Thyroid gland (tissue), 4 donors: Measurements from ENCODE around the gene DPYD. TPM values are rescaled to one million over a fixed set of nuclear protein-coding genes. Genes with fewer than 3 reads are reported as not detected.

Experiments
- DNase-seq, 2 donors: peaks; one replicate each; pipeline ENCODE4 v3.0.0-alpha.2; 2019
- H3K27ac ChIP-seq, 3 donors: fragments of 200-600 bp; sonication (generic); 1 replicate in 2 of 3; 2 replicates in 1 of 3; pipeline ENCODE4 v1.5.1; 2016 to 2019; ENCODE audit warnings: mild to moderate bottlenecking in 1 of 3, moderate library complexity in 1 of 3
- H3K27me3 ChIP-seq: fragments of 200-600 bp; sonication (generic); one replicate; pipeline ENCODE4 v1.5.1; 2019
- H3K36me3 ChIP-seq, 2 donors: fragments of 200-600 bp; sonication (generic); one replicate each; pipeline ENCODE4 v1.5.1; 2016 to 2019
- H3K4me1 ChIP-seq, 2 donors: fragments of 200-600 bp; sonication (generic); one replicate each; pipeline ENCODE4 v1.5.1; 2017 to 2019
- H3K4me3 ChIP-seq, 3 donors: fragments of 200-600 bp; sonication (generic); replicated peaks in 1 of 3; 1 replicate in 2 of 3; 2 replicates in 1 of 3; pipeline ENCODE4 v1.5.1; 2016; ENCODE audit warnings: mild to moderate bottlenecking in 1 of 3
- H3K9me3 ChIP-seq: fragments of 200-600 bp; sonication (generic); one replicate; pipeline ENCODE4 v1.5.1; 2017
- POLR2A ChIP-seq, 2 donors: fragments of 450-650 bp; IDR thresholded peaks; one replicate each; pipeline ENCODE4 v1.6.1; 2017; ENCODE audit warnings: antibody characterized with exemption in 2 of 2, mild to moderate bottlenecking in 2 of 2, moderate library complexity in 1 of 2
- WGBS, 2 donors: methylation state at CpG; one replicate each; pipeline ENCODE4 v1.1.5; 2017; 5-methylcytosine and 5-hydroxymethylcytosine counted together
- intact Hi-C: fragments of 100-400 bp; cut with DNase I; formaldehyde crosslinking; loops from one replicate; pipeline ENCODE4 v1.15.1; 2023
- total RNA-seq, 4 donors: library from RNA; depleted of rRNA; stranded (reverse); fragments of >200 nt; gene quantifications; one replicate each; pipeline ENCODE4 v1.2.3, GENCODE V29; 2016
- TF ChIP-seq, protein P1 (sequence below), 6 experiments: fragments of 200-600 bp in 3 of 6; fragments of 450-650 bp in 3 of 6; sonication (generic) in 3 of 6; IDR thresholded peaks; one replicate each; pipeline ENCODE4 v1.5.1; 2016 to 2019; ENCODE audit warnings: antibody characterized with exemption in 6 of 6, mild to moderate bottlenecking in 2 of 6, inconsistent platforms in 1 of 6, moderate library complexity in 1 of 6

Gene DPYD
- total RNA-seq, 4 donors from 2014 or later: 27.3 to 54.0 (median 39.5) TPM

DNA sequence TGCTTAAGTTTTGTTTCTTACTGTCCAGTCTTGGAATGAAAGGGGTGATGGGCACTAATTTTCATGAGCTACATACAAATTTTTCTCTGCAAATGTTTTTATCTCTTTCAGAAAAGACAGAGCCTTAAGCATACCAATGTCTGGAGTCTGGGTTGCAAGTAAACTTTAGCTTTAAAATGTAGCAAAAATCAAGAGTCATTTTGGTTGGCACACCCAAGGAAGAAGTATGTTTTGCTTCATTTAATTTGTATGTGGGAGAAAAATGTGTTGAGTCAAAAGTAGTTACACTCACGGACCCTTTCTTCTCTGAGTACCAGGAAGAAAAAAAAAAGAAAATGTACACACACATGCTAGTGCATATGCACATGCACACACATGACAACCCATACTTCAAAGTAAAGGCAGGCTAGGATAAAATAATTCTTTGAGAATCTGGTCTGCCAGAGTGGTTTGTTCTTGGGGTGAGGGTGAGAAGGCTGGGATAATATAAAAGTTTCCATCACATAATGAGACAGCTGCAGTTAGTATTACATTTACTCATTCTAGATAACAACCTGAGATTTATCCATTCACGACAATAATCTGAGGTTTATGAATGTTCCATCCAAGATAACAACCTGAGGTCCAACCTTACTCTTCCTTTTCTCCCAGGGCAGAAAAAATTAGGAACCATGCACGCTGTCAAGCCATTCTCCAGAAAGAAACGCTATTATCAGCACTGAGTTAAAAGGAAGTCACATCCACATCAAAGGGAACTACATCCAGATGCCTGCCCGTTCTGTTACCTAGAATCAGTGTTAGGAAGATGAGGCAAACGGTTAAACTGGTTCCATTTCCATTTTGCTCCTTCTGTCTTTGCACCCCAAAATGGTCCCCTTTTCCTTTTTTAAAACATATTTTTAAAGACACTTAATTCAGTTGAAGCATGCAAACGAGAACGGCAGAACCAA lies 9.3 kb downstream of the DPYD start:
- Histone ChIP-seq H3K9me3 (no peaks in the 10 kb centered on the region), H3K27me3 (no peaks in the 10 kb centered on the region), H3K4me3 (no peak overlapping the region), H3K27ac (no peak overlapping the region), H3K4me1 (no peaks in the 10 kb centered on the region), H3K36me3 (no peaks in the 10 kb centered on the region)
- no peak for DNase-seq
- intact Hi-C loops: no loop called here
- WGBS, 2 donors: 84 to 86% methylated on average over 8 of the region's 8 CpGs
- TF ChIP-seq POLR2A (IDR thresholded peaks at IDR 0.05): no peak
- TF ChIP-seq, protein P1, sequence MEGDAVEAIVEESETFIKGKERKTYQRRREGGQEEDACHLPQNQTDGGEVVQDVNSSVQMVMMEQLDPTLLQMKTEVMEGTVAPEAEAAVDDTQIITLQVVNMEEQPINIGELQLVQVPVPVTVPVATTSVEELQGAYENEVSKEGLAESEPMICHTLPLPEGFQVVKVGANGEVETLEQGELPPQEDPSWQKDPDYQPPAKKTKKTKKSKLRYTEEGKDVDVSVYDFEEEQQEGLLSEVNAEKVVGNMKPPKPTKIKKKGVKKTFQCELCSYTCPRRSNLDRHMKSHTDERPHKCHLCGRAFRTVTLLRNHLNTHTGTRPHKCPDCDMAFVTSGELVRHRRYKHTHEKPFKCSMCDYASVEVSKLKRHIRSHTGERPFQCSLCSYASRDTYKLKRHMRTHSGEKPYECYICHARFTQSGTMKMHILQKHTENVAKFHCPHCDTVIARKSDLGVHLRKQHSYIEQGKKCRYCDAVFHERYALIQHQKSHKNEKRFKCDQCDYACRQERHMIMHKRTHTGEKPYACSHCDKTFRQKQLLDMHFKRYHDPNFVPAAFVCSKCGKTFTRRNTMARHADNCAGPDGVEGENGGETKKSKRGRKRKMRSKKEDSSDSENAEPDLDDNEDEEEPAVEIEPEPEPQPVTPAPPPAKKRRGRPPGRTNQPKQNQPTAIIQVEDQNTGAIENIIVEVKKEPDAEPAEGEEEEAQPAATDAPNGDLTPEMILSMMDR (IDR thresholded peaks at IDR 0.05): no peak

DNA sequence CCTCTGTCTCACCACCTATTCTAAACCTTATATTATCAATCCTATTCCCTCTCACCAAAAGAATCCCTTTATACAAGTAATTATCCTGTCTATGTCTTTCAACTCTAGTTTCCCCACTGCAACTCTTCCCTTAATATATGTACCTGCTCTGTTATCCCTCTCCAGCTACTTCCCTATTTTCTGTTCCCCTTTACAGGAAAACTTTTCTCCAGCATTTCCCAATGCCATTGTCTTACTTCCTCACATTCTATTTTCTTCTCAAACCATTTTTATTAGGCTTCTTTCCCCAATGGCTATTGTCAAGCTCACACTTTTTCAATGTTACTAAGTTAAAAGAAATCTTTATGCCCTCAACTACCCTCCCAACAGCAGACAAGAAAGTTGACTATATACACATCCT lies 11.6 kb downstream of the DPYD start:
- Histone ChIP-seq H3K36me3 (no peaks in the 10 kb centered on the region), H3K27ac (no peak overlapping the region), H3K4me1 (no peaks in the 10 kb centered on the region), H3K9me3 (no peaks in the 10 kb centered on the region), H3K4me3 (no peak overlapping the region), H3K27me3 (no peaks in the 10 kb centered on the region)
- intact Hi-C loops: no loop called here
- no peak for TF ChIP-seq POLR2A (IDR thresholded peaks at IDR 0.05)
- TF ChIP-seq, protein P1 (IDR thresholded peaks at IDR 0.05): no peak
- no peak for DNase-seq

DNA sequence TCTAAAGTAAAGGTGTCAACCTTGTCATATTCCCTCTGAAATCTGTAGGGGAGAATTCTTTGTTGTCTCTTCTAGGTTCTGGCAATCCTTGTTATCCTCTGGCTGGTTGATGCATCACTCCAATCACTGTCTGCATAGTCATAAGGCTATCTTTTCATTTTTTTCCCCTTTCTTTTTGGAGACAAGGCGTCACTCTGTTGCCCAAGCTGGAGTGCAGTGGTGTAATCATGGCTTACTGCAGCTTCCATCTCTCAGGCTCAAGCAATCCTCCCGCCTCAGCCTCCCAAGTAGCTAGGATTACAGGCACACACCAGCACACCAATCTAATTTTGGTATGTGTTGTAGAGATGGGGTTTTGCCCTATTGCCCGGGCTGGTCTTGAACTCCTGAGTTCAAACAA lies 12.9 kb downstream of the DPYD start:
- Histone ChIP-seq H3K36me3 (no peaks in the 10 kb centered on the region), H3K27me3 (no peaks in the 10 kb centered on the region), H3K27ac (no peak overlapping the region), H3K9me3 (no peaks in the 10 kb centered on the region), H3K4me3 (no peak overlapping the region), H3K4me1 (peaks cover 6 to 7% of the 10 kb centered on the region in 2 donors)
- intact Hi-C loops: no loop called here
- WGBS, 2 donors: 88 to 99% methylated on average over 3 of the region's 3 CpGs
- no peak for DNase-seq
- no peak for TF ChIP-seq POLR2A (IDR thresholded peaks at IDR 0.05)
- TF ChIP-seq, protein P1 (IDR thresholded peaks at IDR 0.05): no peak

DNA sequence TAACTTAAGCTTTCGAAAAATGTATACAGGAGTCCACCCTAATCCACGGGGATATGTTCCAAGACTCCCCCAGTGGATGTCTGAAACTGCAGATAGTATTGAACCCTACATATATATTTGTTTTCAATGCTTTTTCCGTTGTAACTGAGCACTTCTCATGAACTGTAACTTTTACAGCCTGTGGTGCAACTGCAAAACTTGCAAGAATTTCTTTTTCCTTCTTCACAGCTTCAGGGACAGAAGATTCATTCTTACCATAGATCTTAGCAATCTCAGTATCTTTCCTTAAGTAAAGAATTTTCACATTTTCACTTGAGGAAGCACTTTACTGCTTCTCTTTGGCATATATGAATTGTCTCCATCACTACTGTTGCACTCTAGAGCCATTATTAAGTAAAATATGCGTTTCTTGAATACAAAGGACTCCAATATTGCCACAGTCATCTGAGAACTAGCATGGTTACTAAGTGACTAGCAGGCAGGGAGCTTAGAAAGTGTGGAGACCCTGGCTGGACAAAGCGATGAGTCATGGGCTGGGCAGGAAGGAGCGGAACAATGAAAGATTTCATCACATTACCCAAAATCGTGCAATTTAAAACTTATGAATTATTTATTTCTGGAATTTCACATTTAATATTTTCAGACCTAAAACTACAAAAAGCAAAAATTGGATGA lies 14.1 kb downstream of the DPYD start:
- DNase-seq: peak in 1 of 2 donors; percentile 13
- Histone ChIP-seq H3K9me3 (no peaks in the 10 kb centered on the region), H3K4me1 (peaks cover 6 to 7% of the 10 kb centered on the region in 2 donors), H3K36me3 (no peaks in the 10 kb centered on the region), H3K27ac (no peak overlapping the region), H3K27me3 (no peaks in the 10 kb centered on the region), H3K4me3 (no peak overlapping the region)
- intact Hi-C loops: no loop called here
- TF ChIP-seq, protein P1 (IDR thresholded peaks at IDR 0.05): no peak
- TF ChIP-seq POLR2A (IDR thresholded peaks at IDR 0.05): no peak
- WGBS, 2 donors: 71 to 78% methylated on average over 7 of the region's 7 CpGs
